ENCODE measurements around the gene ACADS. TPM values are rescaled to one million over a fixed set of nuclear protein-coding genes. Genes with fewer than 3 reads are reported as not detected.
A peak's percentile ranks its signal among the peaks of the same experiment; 100 is the strongest.

The ACADS gene
- total RNA-seq, 1 experiment from 2014 or later, result 16.0 TPM

DNA sequence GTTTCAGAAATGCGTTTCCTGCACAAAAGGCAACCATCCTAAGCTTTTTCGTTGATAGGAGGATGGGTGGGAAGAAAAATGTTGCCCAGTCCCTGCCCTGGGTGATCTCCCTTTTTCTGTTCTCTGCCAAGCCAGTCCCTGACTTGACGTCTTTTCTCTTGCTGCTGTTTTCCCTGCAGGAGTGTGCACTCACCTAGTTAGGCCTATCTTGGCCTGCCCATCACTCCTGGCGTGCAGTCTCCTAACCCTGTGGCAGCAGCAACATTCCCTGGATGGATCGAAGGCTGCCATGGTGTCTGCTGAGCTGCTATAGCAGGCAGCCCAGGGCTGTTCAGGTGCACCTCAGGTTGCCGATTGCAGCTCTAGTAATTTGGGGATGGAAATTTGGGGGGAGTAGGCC, 14.2 kb upstream of the ACADS start:
- H3K4me3 ChIP-seq (ENCODE audit: insufficient read depth, low read depth, low read length), result peak overlapping the region; percentile 79
- no peak for DNase-seq
- peaks cover 8% of the 10 kb centered on the region for H3K36me3 ChIP-seq (replicated peaks; ENCODE audit: control insufficient read depth, insufficient read depth, low read length)
- H3K27me3 ChIP-seq (ENCODE audit: control insufficient read depth, insufficient read depth, low read length), result no peaks in the 10 kb centered on the region

DNA sequence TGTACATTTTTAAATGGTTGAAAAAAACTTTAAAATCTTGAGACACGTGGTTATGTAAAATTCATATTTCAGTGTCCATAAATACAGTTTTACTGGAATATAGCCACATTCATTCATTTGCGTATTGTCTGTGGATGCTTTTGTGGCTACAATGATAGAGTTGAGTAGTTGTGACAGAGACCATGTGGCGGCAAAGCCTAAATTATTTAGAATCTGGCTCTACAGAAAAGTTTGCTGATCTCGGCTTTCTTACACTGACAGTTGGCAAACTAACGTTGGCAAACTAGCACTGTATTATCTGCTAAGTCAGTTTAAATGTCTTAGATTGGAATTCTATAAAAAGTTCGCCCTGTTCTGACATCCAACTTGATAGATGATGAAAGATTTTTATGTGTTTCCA, 13.0 kb upstream of the ACADS start:
- H3K4me3 ChIP-seq (ENCODE audit: insufficient read depth, low read depth, low read length), result no peak overlapping the region
- no peak for DNase-seq
- H3K27me3 ChIP-seq (ENCODE audit: control insufficient read depth, insufficient read depth, low read length), result no peaks in the 10 kb centered on the region
- H3K36me3 ChIP-seq (replicated peaks; ENCODE audit: control insufficient read depth, insufficient read depth, low read length), result peaks cover 14% of the 10 kb centered on the region

DNA sequence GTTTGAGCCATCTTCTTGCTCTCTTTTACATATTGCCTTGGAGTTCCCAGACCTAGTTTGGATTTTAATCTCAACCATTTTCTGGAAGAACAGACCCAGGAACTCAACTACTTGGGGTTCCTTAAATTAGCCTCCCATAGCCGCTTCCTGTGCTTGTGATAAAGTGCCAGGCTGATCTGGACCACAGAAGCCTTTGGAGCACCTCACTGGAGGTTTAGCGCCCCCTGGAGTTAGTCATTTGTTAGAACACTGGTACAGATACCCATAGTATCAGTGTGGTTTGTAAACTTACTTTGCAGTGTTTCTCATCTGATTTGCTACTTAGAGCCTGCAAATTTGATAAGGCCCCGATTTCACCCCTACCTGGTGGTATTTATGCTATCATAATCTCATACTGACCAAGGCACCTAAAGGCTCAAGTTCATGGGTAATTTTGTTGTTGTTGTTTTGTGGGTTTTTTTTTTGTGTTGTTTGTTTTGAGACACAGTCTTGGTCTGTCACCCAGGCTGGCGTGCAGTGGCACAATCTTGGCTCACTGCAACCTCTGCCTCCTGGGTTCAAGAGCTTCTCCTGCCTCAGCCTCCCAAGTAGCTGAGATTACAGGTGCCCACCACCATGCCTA, 11.7 kb upstream of the ACADS start:
- Histone ChIP-seq H3K27me3 (ENCODE audit: control insufficient read depth, insufficient read depth, low read length) (no peaks in the 10 kb centered on the region), H3K36me3 (replicated peaks; ENCODE audit: control insufficient read depth, insufficient read depth, low read length) (peaks cover 22% of the 10 kb centered on the region)
- peak; percentile 83 for DNase-seq

DNA sequence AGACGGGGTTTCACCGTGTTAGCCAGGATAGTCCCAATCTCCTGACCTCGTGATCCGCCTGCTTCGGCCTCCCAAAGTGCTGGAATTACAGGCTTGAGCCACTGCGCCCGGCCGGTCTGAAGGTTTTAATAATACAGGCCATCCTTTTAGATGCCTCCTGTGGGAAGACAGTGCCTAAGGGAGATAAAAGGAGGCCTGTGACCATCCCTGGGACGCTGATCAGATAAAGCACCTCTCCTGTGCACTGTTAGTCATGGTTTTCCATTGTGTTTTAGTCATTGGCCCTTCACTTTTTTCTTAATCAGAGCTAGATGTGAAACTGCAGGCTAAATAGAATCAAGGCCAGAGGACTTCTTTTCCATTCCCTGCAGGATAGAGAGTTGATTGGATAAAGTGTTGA, 7.6 kb upstream of the ACADS start:
- no peak overlapping the region for H3K4me3 ChIP-seq (ENCODE audit: insufficient read depth, low read depth, low read length)
- H3K27me3 ChIP-seq (ENCODE audit: control insufficient read depth, insufficient read depth, low read length), result no peaks in the 10 kb centered on the region
- peaks cover 59% of the 10 kb centered on the region for H3K36me3 ChIP-seq (replicated peaks; ENCODE audit: control insufficient read depth, insufficient read depth, low read length)
- DNase-seq, result no peak

More for the DNA sequence above, 11.7 kb upstream of the ACADS start:
- H3K4me3 ChIP-seq (ENCODE audit: insufficient read depth, low read depth, low read length), result no peak overlapping the region

DNA sequence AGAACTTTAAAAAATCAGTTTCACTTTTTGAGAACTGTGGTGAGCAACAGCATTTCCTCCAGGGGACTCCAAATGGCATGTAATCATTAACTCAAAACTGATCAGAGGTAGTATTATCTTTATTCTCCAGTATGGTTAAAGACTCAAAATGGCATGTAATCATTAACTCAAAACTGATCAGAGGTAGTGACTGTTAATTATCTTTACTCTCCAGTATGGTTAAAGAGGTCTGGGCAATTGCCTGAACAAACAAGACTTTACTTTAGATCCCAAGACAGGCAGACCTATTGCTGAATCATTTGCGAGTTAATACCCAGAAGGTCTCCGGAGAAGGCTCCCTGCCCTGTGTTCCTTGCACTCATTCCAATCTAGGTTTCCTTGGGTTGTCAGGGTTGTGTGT, 6.6 kb upstream of the ACADS start:
- H3K4me3 ChIP-seq (ENCODE audit: insufficient read depth, low read depth, low read length), result no peak overlapping the region
- H3K27me3 ChIP-seq (ENCODE audit: control insufficient read depth, insufficient read depth, low read length), result no peaks in the 10 kb centered on the region
- H3K36me3 ChIP-seq (replicated peaks; ENCODE audit: control insufficient read depth, insufficient read depth, low read length), result peaks cover 60% of the 10 kb centered on the region
- DNase-seq, result no peak

DNA sequence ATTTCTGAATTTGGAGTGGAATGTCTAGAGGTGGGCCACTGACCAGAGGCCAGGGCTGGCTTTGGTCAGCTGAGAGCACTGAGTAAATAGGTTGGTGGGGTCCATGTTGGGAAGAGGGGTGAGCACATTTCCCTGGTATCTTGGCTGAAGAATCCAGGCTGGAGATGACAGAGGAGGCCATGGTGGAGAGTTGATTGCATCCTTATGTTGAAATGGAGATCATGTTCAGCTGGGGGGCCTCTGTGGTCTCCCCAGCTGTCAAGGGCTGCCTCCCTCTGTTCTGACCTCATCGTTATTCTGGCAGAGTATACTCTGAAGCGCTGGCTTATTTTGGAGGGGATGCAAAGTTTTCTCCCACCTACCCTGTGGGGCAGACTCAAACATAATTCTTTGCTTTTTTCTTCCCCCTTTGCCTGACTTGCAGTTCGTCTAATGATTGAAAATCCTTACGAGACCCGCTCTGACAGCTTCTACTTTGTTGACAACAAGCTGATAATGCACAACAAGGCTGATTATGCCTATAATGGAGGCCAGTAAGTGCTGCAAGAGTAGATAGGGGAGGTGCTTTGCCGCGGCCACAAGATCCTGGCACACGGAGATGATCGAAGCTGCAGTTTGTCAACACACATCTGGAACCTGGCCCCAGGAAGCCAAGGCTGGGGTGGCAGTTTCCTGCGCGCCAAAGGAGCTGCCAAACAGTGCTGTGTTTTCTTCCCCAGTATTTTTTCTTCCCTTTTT, 6.0 kb upstream of the ACADS start:
- DNase-seq, result no peak
- H3K36me3 ChIP-seq (replicated peaks; ENCODE audit: control insufficient read depth, insufficient read depth, low read length), result peaks cover 58% of the 10 kb centered on the region
- no peaks in the 10 kb centered on the region for H3K27me3 ChIP-seq (ENCODE audit: control insufficient read depth, insufficient read depth, low read length)
- no peak overlapping the region for H3K4me3 ChIP-seq (ENCODE audit: insufficient read depth, low read depth, low read length)

DNA sequence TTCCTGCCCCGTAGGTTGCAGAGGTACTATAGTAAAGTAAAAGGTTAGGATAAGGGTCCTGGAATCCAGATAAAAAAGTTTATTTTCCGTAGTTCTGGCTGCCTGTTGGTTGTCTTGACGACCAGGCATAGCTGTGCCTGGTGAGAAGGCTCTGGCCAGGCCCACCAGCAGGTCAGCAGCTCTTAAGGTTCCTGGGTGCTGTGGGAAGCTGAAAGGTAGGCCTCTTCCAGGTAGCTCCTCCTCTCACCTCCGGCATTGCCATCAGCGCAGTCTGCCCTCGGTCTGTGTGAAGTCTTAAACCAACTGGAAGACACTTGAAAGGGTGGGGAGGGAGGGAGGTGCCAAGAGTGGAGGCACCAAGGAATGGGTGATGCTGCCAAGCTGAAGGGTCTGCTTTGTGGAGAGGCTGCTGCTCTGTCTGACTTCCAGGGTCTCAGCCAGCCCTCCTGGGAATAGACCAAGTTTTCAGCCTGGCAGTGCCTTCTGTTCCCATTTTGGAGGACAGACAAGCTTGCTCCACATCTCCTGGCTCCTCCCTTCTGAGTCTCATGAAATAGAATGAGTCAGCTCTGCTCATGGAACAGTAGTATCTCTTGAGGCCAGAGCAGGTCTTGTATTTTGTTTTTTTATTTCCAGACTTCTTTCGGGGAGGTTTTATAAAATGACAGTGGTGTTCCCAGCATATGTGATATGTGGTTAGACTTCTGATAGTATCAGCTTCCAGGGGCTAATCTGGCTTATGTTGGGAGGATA, 5.2 kb upstream of the ACADS start:
- no peak for DNase-seq
- H3K4me3 ChIP-seq (ENCODE audit: insufficient read depth, low read depth, low read length), result no peak overlapping the region
- H3K36me3 ChIP-seq (replicated peaks; ENCODE audit: control insufficient read depth, insufficient read depth, low read length), result peaks cover 57% of the 10 kb centered on the region
- no peaks in the 10 kb centered on the region for H3K27me3 ChIP-seq (ENCODE audit: control insufficient read depth, insufficient read depth, low read length)

DNA sequence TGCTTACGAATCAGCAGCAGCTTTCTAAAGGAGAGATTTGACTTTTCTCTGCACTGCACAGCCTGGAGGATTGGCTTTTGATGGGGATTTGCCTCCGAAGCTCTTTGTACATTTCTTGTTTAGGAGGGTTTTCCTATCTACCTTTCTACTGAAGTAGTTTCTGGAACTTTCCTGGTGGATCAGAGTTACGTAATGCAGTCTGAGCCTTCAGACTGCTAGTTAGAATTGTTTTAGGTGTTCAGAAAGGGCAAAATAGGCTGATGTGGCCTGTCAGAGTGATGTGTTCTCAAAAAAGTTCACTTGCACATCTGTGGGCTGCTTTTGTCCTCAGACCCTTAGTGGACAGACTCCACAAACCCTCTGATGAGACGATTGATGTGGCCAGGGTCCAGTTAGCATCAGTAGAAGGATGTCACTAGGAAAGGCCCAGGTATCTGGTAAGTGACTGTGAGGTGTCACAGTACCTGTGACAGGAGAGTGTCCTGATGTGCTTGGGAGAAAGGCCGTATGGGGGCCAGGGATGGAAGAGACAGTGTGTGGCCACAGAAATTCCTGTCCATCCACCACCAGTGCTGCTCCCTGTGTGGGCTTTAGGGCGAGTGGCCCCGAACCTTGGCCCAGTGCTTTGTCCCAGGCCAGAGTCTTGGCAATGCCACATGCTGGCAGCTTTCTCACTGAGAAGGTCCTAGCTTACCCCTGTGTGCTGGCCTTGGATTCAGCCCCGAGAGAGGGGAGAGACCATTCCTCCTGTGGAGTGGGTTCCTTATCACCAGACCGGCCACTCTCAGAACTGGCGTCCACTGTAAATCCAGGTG, 4.4 kb upstream of the ACADS start:
- peaks cover 55% of the 10 kb centered on the region for H3K36me3 ChIP-seq (replicated peaks; ENCODE audit: control insufficient read depth, insufficient read depth, low read length)
- DNase-seq, result no peak

DNA sequence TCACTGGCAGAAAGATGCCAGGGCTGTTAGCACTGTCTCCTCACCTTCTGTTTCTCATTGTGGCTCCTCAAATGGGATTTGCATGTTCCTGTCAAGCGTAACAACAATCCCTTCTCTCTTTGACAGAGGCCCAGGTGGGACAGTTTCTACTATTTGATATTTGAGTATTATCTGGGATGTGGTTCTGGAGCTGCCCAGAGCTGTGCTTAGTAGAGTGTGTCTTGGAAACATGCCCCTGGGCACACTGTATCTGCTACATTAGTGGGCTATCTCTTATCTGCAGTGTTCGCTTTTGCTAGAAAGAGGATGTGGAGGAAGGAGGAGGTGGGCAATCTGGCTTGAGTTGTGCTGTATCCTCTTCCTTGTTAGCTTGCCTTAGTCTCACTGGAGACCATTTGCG, 3.8 kb upstream of the ACADS start:
- Histone ChIP-seq H3K4me3 (ENCODE audit: insufficient read depth, low read depth, low read length) (no peak overlapping the region), H3K36me3 (replicated peaks; ENCODE audit: control insufficient read depth, insufficient read depth, low read length) (peaks cover 48% of the 10 kb centered on the region), H3K27me3 (ENCODE audit: control insufficient read depth, insufficient read depth, low read length) (no peaks in the 10 kb centered on the region; the same call in 1 of the 2 replicates)
- no peak for DNase-seq

More for the DNA sequence above, 4.4 kb upstream of the ACADS start:
- Histone ChIP-seq H3K4me3 (ENCODE audit: insufficient read depth, low read depth, low read length) (no peak overlapping the region), H3K27me3 (ENCODE audit: control insufficient read depth, insufficient read depth, low read length) (no peaks in the 10 kb centered on the region; the same call in 1 of the 2 replicates)

DNA sequence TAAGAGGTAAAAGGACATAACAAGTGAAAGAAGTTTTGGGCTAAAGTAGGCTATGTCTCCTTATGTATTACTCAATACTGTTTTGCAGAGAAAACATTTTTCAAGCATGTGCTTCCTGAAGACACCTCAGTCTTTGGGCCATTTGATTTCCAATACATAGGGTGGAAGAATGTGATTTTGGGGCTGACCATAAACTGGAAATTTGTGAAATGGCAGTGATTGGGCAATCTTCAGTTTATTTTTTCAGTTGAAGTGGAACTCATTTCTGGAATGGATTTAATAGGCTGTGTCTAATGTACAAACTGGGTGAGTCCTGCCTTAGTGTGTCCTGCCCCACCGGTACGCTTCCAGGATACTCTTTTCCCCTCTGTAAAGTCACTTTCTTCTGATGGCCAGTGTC, 2.8 kb upstream of the ACADS start:
- no peaks in the 10 kb centered on the region; the same call in 1 of the 2 replicates for H3K27me3 ChIP-seq (ENCODE audit: control insufficient read depth, insufficient read depth, low read length)
- DNase-seq, result no peak
- no peak overlapping the region for H3K4me3 ChIP-seq (ENCODE audit: insufficient read depth, low read depth, low read length)
- H3K36me3 ChIP-seq (replicated peaks; ENCODE audit: control insufficient read depth, insufficient read depth, low read length), result peaks cover 47% of the 10 kb centered on the region

DNA sequence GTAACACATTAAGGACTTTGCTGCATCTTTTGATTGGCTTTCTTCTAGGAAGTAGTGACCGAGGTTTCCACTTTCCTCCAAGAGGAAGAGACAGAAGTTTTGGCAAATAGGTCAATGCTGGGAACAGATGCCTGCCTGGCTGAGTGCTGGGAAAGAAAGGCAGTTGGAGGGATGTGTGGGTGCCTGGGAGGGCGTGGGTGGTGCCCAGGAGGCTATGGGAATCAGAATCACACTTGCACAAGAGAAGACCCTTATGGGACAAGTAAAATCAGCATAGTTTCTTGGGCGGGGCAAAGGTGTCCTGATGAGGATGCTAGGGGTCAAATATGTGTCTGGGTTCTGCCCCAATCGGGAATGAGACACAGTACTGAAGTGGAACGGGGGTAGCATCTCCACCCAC, 906 bp upstream of the ACADS start:
- H3K36me3 ChIP-seq (replicated peaks; ENCODE audit: control insufficient read depth, insufficient read depth, low read length), result peaks cover 32% of the 10 kb centered on the region
- H3K4me3 ChIP-seq (ENCODE audit: insufficient read depth, low read depth, low read length), result no peak overlapping the region
- H3K27me3 ChIP-seq (ENCODE audit: control insufficient read depth, insufficient read depth, low read length), result no peaks in the 10 kb centered on the region; the same call in 1 of the 2 replicates
- DNase-seq, result no peak

DNA sequence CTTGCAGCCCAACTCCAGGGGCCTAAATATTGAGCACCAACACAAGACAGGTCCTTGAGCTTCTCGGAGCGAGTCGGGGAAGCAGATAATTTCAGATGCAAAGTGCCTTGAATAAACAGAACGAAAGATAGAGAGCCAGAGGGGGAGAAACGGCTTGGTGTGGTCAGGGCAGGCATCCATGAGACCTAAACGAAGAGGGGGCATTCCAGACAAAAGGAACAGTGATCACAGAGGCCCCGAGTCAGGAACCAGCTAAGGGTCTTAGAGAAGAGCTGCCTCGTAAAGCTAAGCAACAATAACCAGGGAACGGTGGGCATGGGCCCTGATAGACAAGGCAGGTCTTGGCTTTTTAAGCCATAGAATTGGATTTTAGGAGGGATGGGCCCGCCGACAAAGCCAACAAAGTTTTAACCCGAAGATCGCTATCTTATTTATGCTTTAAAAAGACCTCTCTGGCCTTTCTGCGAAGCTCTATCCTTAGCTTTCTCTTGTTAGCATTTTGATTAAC, 421 bp upstream of the ACADS start:
- peak overlapping the region; percentile 90 for H3K4me3 ChIP-seq (ENCODE audit: insufficient read depth, low read depth, low read length)
- peaks cover 28% of the 10 kb centered on the region for H3K36me3 ChIP-seq (replicated peaks; ENCODE audit: control insufficient read depth, insufficient read depth, low read length)
- no peak for DNase-seq
- H3K27me3 ChIP-seq (ENCODE audit: control insufficient read depth, insufficient read depth, low read length), result no peaks in the 10 kb centered on the region; the same call in 1 of the 2 replicates

DNA sequence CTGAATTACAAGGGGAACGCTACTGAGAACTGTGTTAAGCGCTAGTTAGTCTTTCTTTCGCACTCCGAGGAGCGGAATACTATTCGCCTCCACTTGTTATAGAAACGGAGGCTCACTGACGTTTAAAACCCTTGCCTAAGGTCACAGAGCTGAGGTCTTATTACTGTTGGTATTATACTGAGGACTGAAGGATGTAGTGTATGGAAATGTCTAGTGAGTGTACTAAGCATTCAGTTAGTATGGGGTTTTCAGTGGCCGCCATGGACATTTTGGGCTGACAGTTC, 826 bp downstream of the ACADS start:
- H3K27me3 ChIP-seq (ENCODE audit: control insufficient read depth, insufficient read depth, low read length), result no peaks in the 10 kb centered on the region; the same call in 1 of the 2 replicates
- no peak overlapping the region for H3K4me3 ChIP-seq (ENCODE audit: insufficient read depth, low read depth, low read length)
- DNase-seq, result no peak
- H3K36me3 ChIP-seq (replicated peaks; ENCODE audit: control insufficient read depth, insufficient read depth, low read length), result peaks cover 16% of the 10 kb centered on the region

DNA sequence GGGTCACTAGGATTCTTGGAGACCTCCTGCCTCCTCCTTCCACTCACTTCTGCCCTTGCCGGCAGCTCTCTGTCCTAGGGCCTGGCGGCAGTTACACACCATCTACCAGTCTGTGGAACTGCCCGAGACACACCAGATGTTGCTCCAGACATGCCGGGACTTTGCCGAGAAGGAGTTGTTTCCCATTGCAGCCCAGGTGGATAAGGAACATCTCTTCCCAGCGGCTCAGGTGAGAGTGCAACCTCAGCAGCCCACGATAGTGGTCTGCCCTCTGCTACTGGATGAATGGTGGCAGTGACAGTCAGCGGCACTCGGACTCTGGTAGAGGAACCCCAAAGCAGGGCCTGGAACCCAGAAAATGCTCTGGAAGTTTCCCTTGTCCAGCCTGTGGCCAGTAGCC, 1.3 kb downstream of the ACADS start:
- no peaks in the 10 kb centered on the region; the same call in 1 of the 2 replicates for H3K27me3 ChIP-seq (ENCODE audit: control insufficient read depth, insufficient read depth, low read length)
- no peak overlapping the region for H3K4me3 ChIP-seq (ENCODE audit: insufficient read depth, low read depth, low read length)
- peaks cover 11% of the 10 kb centered on the region for H3K36me3 ChIP-seq (replicated peaks; ENCODE audit: control insufficient read depth, insufficient read depth, low read length)
- DNase-seq, result no peak
